ENCODE measurements around the gene TLE7.
A peak's percentile ranks its signal among the peaks of the same experiment; 100 is the strongest.

The TLE7 gene

DNA sequence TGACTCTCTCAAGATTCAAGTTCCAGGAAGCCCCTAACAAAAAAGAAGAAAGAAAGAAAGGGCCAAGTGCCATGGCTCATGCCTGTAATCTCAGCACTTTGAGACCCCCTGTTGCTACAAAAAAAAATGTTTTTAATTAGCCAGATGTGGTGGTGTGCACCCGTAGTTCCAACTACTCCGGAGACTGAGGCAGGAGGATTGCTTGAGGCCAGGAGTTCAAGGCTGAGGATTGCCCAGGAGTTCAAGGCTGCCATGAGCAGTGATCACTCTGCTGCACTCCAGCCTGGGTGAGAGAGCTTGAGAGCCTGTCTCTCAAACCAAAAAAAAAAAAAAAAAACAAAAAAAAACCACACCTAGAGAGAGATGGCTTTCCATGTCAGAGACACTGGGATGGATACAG is 18.8 kb downstream of the TLE7 start:
- POLR2A ChIA-PET: no interaction called here
- no peak overlapping the region for H3K4me3 ChIP-seq (ENCODE audit: low read depth, low read length)
- TF ChIP-seq, protein P1, sequence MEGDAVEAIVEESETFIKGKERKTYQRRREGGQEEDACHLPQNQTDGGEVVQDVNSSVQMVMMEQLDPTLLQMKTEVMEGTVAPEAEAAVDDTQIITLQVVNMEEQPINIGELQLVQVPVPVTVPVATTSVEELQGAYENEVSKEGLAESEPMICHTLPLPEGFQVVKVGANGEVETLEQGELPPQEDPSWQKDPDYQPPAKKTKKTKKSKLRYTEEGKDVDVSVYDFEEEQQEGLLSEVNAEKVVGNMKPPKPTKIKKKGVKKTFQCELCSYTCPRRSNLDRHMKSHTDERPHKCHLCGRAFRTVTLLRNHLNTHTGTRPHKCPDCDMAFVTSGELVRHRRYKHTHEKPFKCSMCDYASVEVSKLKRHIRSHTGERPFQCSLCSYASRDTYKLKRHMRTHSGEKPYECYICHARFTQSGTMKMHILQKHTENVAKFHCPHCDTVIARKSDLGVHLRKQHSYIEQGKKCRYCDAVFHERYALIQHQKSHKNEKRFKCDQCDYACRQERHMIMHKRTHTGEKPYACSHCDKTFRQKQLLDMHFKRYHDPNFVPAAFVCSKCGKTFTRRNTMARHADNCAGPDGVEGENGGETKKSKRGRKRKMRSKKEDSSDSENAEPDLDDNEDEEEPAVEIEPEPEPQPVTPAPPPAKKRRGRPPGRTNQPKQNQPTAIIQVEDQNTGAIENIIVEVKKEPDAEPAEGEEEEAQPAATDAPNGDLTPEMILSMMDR (IDR thresholded peaks at IDR 0.05; ENCODE audit: insufficient read depth, low read length, missing control alignments): no peak
- CTCF ChIA-PET: interaction anchor here (4.4 kb wide), 1 partner anchor 11 kb away, joined by 19 read pairs; no protein-coding TSS in a partner anchor
- no peak for DNase-seq (ENCODE audit: low read depth, low spot score)

DNA sequence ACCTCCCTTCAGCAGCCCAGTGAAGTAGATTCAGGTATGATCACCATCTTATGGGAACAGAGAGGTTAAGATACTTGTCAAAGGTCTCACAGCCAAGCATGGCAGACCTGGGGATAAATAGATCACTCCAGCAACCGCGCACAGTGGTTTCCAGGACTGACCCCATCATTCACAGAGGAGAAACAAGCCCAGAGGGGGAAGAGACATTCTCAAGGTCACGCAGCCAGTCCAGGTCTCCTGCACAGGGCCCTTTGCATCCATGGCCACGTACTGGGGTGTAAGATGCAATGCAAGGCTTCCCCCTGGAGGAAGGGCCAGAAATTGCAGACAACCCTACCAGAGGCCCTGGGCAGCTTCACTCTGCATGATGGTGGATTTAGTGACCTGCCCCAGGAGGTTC is 19.9 kb downstream of the TLE7 start:
- DNase-seq (ENCODE audit: low read depth, low spot score): no peak
- no peak overlapping the region for H3K4me3 ChIP-seq (ENCODE audit: low read depth, low read length)
- TF ChIP-seq, protein P1 (IDR thresholded peaks at IDR 0.05; ENCODE audit: insufficient read depth, low read length, missing control alignments): peak; percentile 25
- CTCF ChIA-PET: interaction anchor here (4.4 to 17.3 kb wide), 2 partner anchors 10 to 69 kb away, joined by 19 to 173 read pairs; partner anchors contain the start of gene ZNF19
- POLR2A ChIA-PET: no interaction called here

DNA sequence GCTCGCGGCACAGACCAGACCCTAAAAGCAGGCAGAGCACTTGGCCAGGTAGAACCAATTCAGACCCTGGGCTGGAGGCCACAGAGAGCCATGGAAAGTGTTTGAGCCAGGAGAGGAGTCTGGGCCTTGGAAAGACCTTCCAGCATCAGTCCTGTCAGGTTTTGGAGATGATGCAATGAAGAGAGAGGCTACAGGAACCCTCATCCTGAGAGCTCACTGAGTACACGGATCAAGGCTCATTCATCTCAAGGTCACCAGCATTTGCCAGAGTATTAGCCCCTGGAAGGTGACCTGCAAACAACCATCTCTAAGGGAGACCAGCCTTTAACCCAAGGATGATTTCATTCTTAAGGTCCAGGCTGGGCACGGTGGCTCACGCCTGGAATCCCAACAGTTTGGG is 27.8 kb downstream of the TLE7 start:
- H3K4me3 ChIP-seq (ENCODE audit: low read depth, low read length): no peak overlapping the region
- ChIA-PET POLR2A (no interaction called here), CTCF (interaction anchor here (0.9 to 17.3 kb wide), 10 partner anchors 9 to 125 kb away, joined by 3 to 353 read pairs (median 12); partner anchors contain the start of genes ZNF19 and ZNF23)
- DNase-seq (ENCODE audit: low read depth, low spot score): no peak
- TF ChIP-seq, protein P1 (IDR thresholded peaks at IDR 0.05; ENCODE audit: insufficient read depth, low read length, missing control alignments): no peak

DNA sequence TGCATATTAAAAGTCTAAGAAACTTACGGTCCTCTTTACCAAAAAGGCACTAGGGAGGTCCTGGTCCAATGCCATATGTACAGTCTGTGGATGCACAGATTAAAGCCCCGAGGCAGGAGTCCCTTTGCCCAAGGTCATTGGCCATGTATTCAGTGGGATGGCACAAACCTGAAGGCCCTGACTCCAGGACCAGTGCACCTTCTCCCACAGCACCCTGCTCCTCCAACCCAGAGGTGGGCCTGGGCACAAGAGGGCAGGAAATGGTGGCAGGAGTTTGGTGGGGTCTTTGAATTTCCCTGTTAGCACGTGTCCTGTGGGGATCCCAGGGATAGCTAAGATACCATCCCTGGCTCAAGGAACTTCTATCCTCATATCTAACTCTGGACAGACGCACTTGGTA is 28.5 kb downstream of the TLE7 start:
- POLR2A ChIA-PET: no interaction called here
- TF ChIP-seq, protein P1 (IDR thresholded peaks at IDR 0.05; ENCODE audit: insufficient read depth, low read length, missing control alignments): no peak
- H3K4me3 ChIP-seq (ENCODE audit: low read depth, low read length): no peak overlapping the region
- no peak for DNase-seq (ENCODE audit: low read depth, low spot score)
- CTCF ChIA-PET: interaction anchor here (0.7 to 17.3 kb wide), 32 partner anchors 10 to 198 kb away, joined by 3 to 353 read pairs (median 5); partner anchors contain the start of genes CHST4, ZNF19 and ZNF23

DNA sequence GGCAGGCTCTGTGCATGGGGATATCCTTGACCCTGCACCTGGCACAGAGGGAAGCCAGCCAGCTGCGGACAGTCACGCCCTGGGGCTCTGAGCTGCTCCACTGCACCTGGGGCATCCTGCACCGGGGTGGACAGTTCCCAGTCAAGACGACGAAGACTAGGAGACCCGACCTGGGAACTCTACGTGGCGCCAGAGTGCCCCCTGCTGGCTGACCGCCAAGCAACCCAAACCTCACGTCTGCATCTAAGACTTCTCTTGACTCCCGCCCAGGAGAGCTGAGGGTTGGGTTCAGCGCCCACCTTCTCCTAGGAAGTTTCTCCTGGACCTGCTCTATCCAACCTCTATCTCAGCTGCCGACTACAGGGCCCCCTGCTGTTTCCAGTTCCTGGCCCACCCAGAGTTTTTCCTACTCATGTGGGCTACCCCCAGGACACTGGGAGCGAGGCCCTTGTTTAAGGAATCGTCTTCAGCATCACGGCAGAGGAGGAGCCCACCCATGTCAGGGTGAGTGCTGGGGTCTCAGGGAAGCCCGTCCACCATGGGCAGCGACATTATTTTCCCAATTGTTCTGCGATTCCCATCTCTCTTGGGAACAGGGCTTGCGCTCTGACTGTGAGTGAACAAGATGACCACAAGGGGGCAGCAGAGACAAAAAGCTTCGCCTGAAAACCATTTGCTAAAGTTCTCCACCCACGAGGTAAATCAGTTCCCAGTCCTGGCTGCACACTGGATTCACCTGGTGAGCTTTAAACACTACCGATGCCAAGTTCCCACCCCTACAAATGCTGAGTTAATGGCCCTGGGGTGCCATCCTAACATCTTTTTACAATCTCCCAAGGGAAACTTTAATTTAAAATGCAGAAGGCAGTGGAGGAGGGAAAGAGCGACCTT is 29.3 kb downstream of the TLE7 start:
- H3K4me3 ChIP-seq (ENCODE audit: low read depth, low read length): no peak overlapping the region
- TF ChIP-seq, protein P1 (IDR thresholded peaks at IDR 0.05; ENCODE audit: insufficient read depth, low read length, missing control alignments): peak; percentile 81
- DNase-seq (ENCODE audit: low read depth, low spot score): no peak
- CTCF ChIA-PET: interaction anchor here (0.7 to 17.3 kb wide), 33 partner anchors 9 to 199 kb away, joined by 3 to 353 read pairs (median 5); partner anchors contain the start of genes CHST4, ZNF19 and ZNF23
- POLR2A ChIA-PET: no interaction called here

DNA sequence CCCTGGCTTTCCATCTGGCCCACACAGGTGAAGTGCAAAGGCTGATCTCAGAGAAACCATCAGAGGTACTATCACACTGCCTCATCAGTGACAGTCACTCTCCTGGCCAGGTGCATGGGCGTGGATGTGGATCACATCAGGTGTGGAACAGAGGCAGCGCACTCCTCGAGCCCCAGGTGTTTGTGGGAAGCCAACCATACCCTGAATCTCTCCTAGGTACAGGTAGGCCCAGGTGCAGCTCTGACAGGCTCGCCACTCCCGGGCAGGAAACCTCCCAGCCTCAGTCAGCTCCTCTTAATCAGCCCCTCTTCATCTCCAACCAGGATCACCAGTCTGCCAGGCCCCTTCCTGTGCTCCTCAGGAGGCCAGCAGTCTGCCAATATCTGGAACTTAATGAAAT is 31.7 kb downstream of the TLE7 start:
- no peak for DNase-seq (ENCODE audit: low read depth, low spot score)
- TF ChIP-seq, protein P1 (IDR thresholded peaks at IDR 0.05; ENCODE audit: insufficient read depth, low read length, missing control alignments): no peak
- ChIA-PET POLR2A (no interaction called here), CTCF (interaction anchor here (4.6 to 17.3 kb wide), 3 partner anchors 13 to 91 kb away, joined by 19 to 353 read pairs (median 173); partner anchors contain the start of gene ZNF19)
- no peak overlapping the region for H3K4me3 ChIP-seq (ENCODE audit: low read depth, low read length)
